Ascending aorta (tissue), 2 donors: ENCODE results near the gene SRSF8. TPM values are rescaled to one million over a fixed set of nuclear protein-coding genes. Genes with fewer than 3 reads are reported as not detected.
"Not testable (repeated sequence)": the region's sequence is repeated elsewhere in the genome, so short reads cannot be mapped to it uniquely, and the experiment has no call there.

Experiments used
- DNase-seq, 2 donors: peaks; one replicate each; pipeline ENCODE4 v3.0.0-alpha.2; 2019; ENCODE audit warnings: low spot score in 2 of 2
- H3K27ac ChIP-seq, 2 donors: fragments of 200-600 bp; sonication (generic); one replicate each; pipeline ENCODE4 v1.5.1; 2016 to 2017; ENCODE audit warnings: mild to moderate bottlenecking in 1 of 2
- H3K27me3 ChIP-seq: fragments of 200-600 bp; sonication (generic); one replicate; pipeline ENCODE4 v1.5.1; 2017
- H3K36me3 ChIP-seq, 2 donors: fragments of 200-600 bp; sonication (generic); one replicate each; pipeline ENCODE4 v1.5.1; 2016
- H3K4me1 ChIP-seq, 2 donors: fragments of 200-600 bp; sonication (generic); one replicate each; pipeline ENCODE4 v1.5.1; 2016 to 2017; ENCODE audit warnings: mild to moderate bottlenecking in 1 of 2
- H3K4me3 ChIP-seq, 2 donors: fragments of 200-600 bp; sonication (generic); one replicate each; pipeline ENCODE4 v1.5.1; 2016 to 2017; ENCODE audit warnings: mild to moderate bottlenecking in 1 of 2
- H3K9me3 ChIP-seq, 2 donors: fragments of 200-600 bp; sonication (generic); one replicate each; pipeline ENCODE4 v1.5.1; 2016
- CTCF ChIP-seq, 3 experiments: fragments of 200-600 bp in 2 of 3; fragments of 450-650 bp in 1 of 3; sonication (generic) in 2 of 3; IDR thresholded peaks; one replicate each; pipeline ENCODE4 v1.5.1; 2016 to 2019; ENCODE audit warnings: antibody characterized with exemption in 3 of 3, mild to moderate bottlenecking in 1 of 3, moderate library complexity in 1 of 3
- intact Hi-C: fragments of 100-400 bp; cut with DNase I; formaldehyde crosslinking; loops from one replicate; pipeline ENCODE4 v1.15.1; 2023
- total RNA-seq: library from RNA; depleted of rRNA; stranded (reverse); fragments of >200 nt; gene quantifications from one replicate; pipeline ENCODE4 v1.1.0, GENCODE V29; 2016

The SRSF8 gene
- total RNA-seq, result 42.0 TPM

GRCh38 chr11:95066716-95067038, at the start of gene SRSF8:
Gene SRSF8 (plus strand): TSS chr11:95066919. CDS start chr11:95067227, 308 bp downstream.
- no peak for DNase-seq
- no peak for TF ChIP-seq CTCF (IDR thresholded peaks at IDR 0.05)
- peaks cover 0 to 3% of the 10 kb centered on the region in 2 donors for H3K36me3 ChIP-seq
- intact Hi-C loops, result loop anchor here (1.0 to 10.0 kb wide), 6 partner anchors 41 to 724 kb away; partner anchors contain the start of genes ANKRD49, CEP57, MRE11 and SESN3
- H3K27ac ChIP-seq, result peak within 1 kb of the TSS; percentile 98 to 99
- peaks cover 0 to 14% of the 10 kb centered on the region in 2 donors for H3K4me1 ChIP-seq
- peak within 1 kb of the TSS; percentile 88 to 95 for H3K4me3 ChIP-seq
- H3K27me3 ChIP-seq, result no peaks in the 10 kb centered on the region
- no peaks in the 10 kb centered on the region for H3K9me3 ChIP-seq

- DNase-seq, H3K9me3 ChIP-seq, H3K4me3 ChIP-seq, H3K36me3 ChIP-seq, H3K27ac ChIP-seq, intact Hi-C loops, H3K27me3 ChIP-seq, H3K4me1 ChIP-seq: not testable (repeated sequence)
Observed at GRCh38 chr11:95021468-95021867, 45.3 kb upstream of the SRSF8 start.

- no peaks in the 10 kb centered on the region for H3K27me3 ChIP-seq
- H3K4me3 ChIP-seq, result no peak within 1 kb of the TSS
- H3K9me3 ChIP-seq, result no peaks in the 10 kb centered on the region
- H3K27ac ChIP-seq, result no peak within 1 kb of the TSS
- no peak for DNase-seq
- H3K36me3 ChIP-seq, result no peaks in the 10 kb centered on the region
- intact Hi-C loops, result no loop called here
- H3K4me1 ChIP-seq, result no peaks in the 10 kb centered on the region
- no peak for TF ChIP-seq CTCF (IDR thresholded peaks at IDR 0.05)
Observed at GRCh38 chr11:95024958-95025357, 41.8 kb upstream of the SRSF8 start, which contains the start of gene KDM4E. Gene KDM4E (plus strand): TSS chr11:95025258. CDS start chr11:95025558, 300 bp downstream.

GRCh38 chr11:95025594-95025993, 41.1 kb upstream of the SRSF8 start:
- H3K4me1 ChIP-seq, result not testable (repeated sequence)

GRCh38 chr11:95028357-95028756, 38.4 kb upstream of the SRSF8 start:
- TF ChIP-seq CTCF (IDR thresholded peaks at IDR 0.05), result no peak
- DNase-seq, result no peak
- intact Hi-C loops, result no loop called here
- no peaks in the 10 kb centered on the region for H3K9me3 ChIP-seq
- no peaks in the 10 kb centered on the region for H3K27me3 ChIP-seq
- no peak overlapping the region for H3K27ac ChIP-seq
- no peak overlapping the region for H3K4me3 ChIP-seq
- no peaks in the 10 kb centered on the region for H3K36me3 ChIP-seq
- no peaks in the 10 kb centered on the region for H3K4me1 ChIP-seq

More at GRCh38 chr11:95025594-95025993, 41.1 kb upstream of the SRSF8 start:
- H3K4me3 ChIP-seq, H3K9me3 ChIP-seq, H3K27me3 ChIP-seq, H3K36me3 ChIP-seq, DNase-seq, H3K27ac ChIP-seq, intact Hi-C loops: not testable (repeated sequence)

GRCh38 chr11:95033051-95033450, 33.7 kb upstream of the SRSF8 start:
- Histone ChIP-seq H3K9me3 (no peaks in the 10 kb centered on the region), H3K27ac (no peak overlapping the region), H3K4me1 (no peaks in the 10 kb centered on the region), H3K36me3 (no peaks in the 10 kb centered on the region), H3K4me3 (no peak overlapping the region), H3K27me3 (no peaks in the 10 kb centered on the region)
- no peak for TF ChIP-seq CTCF (IDR thresholded peaks at IDR 0.05)
- DNase-seq, result no peak
- intact Hi-C loops, result no loop called here

GRCh38 chr11:95035316-95035715, 31.4 kb upstream of the SRSF8 start:
- no peak for TF ChIP-seq CTCF (IDR thresholded peaks at IDR 0.05)
- Histone ChIP-seq H3K9me3 (no peaks in the 10 kb centered on the region), H3K27me3 (no peaks in the 10 kb centered on the region), H3K4me1 (no peaks in the 10 kb centered on the region), H3K36me3 (no peaks in the 10 kb centered on the region), H3K27ac (no peak overlapping the region), H3K4me3 (no peak overlapping the region)
- intact Hi-C loops, result no loop called here
- DNase-seq, result no peak

GRCh38 chr11:95037356-95038035, 29.2 kb upstream of the SRSF8 start:
- H3K4me3 ChIP-seq, result peak overlapping the region; percentile 5 to 48
- DNase-seq, intact Hi-C loops, H3K27me3 ChIP-seq, H3K27ac ChIP-seq, H3K9me3 ChIP-seq, H3K4me1 ChIP-seq, H3K36me3 ChIP-seq: not testable (repeated sequence)
